Stimulated activated effector memory CD8-positive, alpha-beta T cell treated with anti-CD3 and anti-CD28 coated beads, Interleukin-12 subunit alpha, Interleukin-12 subunit beta, amount 100 ng/mL, for 72 hours (primary cell): ENCODE results near the gene PRKCZ.

Source experiments
- ATAC-seq: fragments of 150-1000 bp; cut with Tn5 transposase; 2 replicates; pipeline ENCODE4 v1.10.0; 2021
- DNase-seq, 2 donors: peaks; one replicate each; pipeline ENCODE4 v3.0.0; 2021 to 2022; ENCODE audit warnings: low spot score in 2 of 2
- H3K27ac Mint-ChIP-seq: one replicate; pipeline ENCODE4 v1.8.0; 2022; ENCODE audit warnings: mild to moderate bottlenecking, mixed read lengths
- H3K36me3 Mint-ChIP-seq: one replicate; pipeline ENCODE4 v1.8.0; 2022; ENCODE audit warnings: mild to moderate bottlenecking, mixed read lengths
- H3K4me1 Mint-ChIP-seq: one replicate; pipeline ENCODE4 v1.8.0; 2022; ENCODE audit warnings: mixed read lengths
- H3K4me3 Mint-ChIP-seq: one replicate; pipeline ENCODE4 v1.8.0; 2022; ENCODE audit warnings: mild to moderate bottlenecking, mixed read lengths
- H3K9me3 Mint-ChIP-seq: one replicate; pipeline ENCODE4 v1.8.0; 2022; ENCODE audit warnings: mixed read lengths

Gene PRKCZ

GRCh38 chr1:2158272-2158671 lies 108.1 kb downstream of the PRKCZ start:
- H3K4me1 Mint-ChIP-seq: peaks cover 19% of the 10 kb centered on the region
- no peaks in the 10 kb centered on the region for H3K9me3 Mint-ChIP-seq
- no peak overlapping the region for H3K27ac Mint-ChIP-seq
- no peak overlapping the region for H3K4me3 Mint-ChIP-seq
- no peaks in the 10 kb centered on the region for H3K36me3 Mint-ChIP-seq
- DNase-seq (no peak), ATAC-seq (no peak)

GRCh38 chr1:2159124-2159523 lies 108.9 kb downstream of the PRKCZ start:
- Mint-ChIP-seq H3K27ac (no peak overlapping the region), H3K4me1 (peaks cover 19% of the 10 kb centered on the region), H3K9me3 (no peaks in the 10 kb centered on the region), H3K36me3 (no peaks in the 10 kb centered on the region), H3K4me3 (no peak overlapping the region)
- no peak for DNase-seq
- ATAC-seq: no peak

- no peaks in the 10 kb centered on the region for H3K9me3 Mint-ChIP-seq
These were observed 110.5 kb downstream of the PRKCZ start for GRCh38 chr1:2160451-2161300.

GRCh38 chr1:2163205-2163604 lies 113.0 kb downstream of the PRKCZ start:
- no peak for DNase-seq

More at GRCh38 chr1:2160451-2161300, 110.5 kb downstream of the PRKCZ start:
- no peak overlapping the region for H3K4me3 Mint-ChIP-seq
- H3K36me3 Mint-ChIP-seq: no peaks in the 10 kb centered on the region
- peak overlapping the region; percentile 71 for H3K27ac Mint-ChIP-seq
- H3K4me1 Mint-ChIP-seq: peaks cover 10% of the 10 kb centered on the region
- peak; percentile 61 for ATAC-seq
- DNase-seq: no peak

GRCh38 chr1:2165646-2166045 lies 115.4 kb downstream of the PRKCZ start:
- Mint-ChIP-seq H3K4me1 (peaks cover 4% of the 10 kb centered on the region), H3K9me3 (no peaks in the 10 kb centered on the region), H3K4me3 (no peak overlapping the region), H3K27ac (no peak overlapping the region), H3K36me3 (no peaks in the 10 kb centered on the region)
- DNase-seq: no peak
- ATAC-seq: no peak

More at GRCh38 chr1:2163205-2163604, 113.0 kb downstream of the PRKCZ start:
- peaks cover 10% of the 10 kb centered on the region for H3K4me1 Mint-ChIP-seq
- no peak overlapping the region for H3K4me3 Mint-ChIP-seq
- H3K36me3 Mint-ChIP-seq: no peaks in the 10 kb centered on the region
- no peaks in the 10 kb centered on the region for H3K9me3 Mint-ChIP-seq
- H3K27ac Mint-ChIP-seq: peak overlapping the region; percentile 27
- no peak for ATAC-seq

- Mint-ChIP-seq H3K36me3 (no peaks in the 10 kb centered on the region), H3K27ac (no peak overlapping the region), H3K9me3 (no peaks in the 10 kb centered on the region), H3K4me3 (no peak overlapping the region), H3K4me1 (no peaks in the 10 kb centered on the region)
- ATAC-seq (no peak), DNase-seq (no peak)
These were observed 116.0 kb downstream of the PRKCZ start for GRCh38 chr1:2166254-2166653.

- DNase-seq (no peak), ATAC-seq (no peak)
- Mint-ChIP-seq H3K4me3 (no peak overlapping the region), H3K4me1 (no peaks in the 10 kb centered on the region), H3K9me3 (no peaks in the 10 kb centered on the region), H3K27ac (no peak overlapping the region), H3K36me3 (no peaks in the 10 kb centered on the region)
These were observed 116.5 kb downstream of the PRKCZ start for GRCh38 chr1:2166695-2167094.

- Mint-ChIP-seq H3K27ac (no peak overlapping the region), H3K9me3 (no peaks in the 10 kb centered on the region), H3K4me3 (no peak overlapping the region), H3K4me1 (no peaks in the 10 kb centered on the region), H3K36me3 (peaks cover 4% of the 10 kb centered on the region)
- ATAC-seq (no peak), DNase-seq (no peak)
These were observed 117.9 kb downstream of the PRKCZ start for GRCh38 chr1:2168090-2168489.

GRCh38 chr1:2168535-2168934 lies 118.3 kb downstream of the PRKCZ start:
- peaks cover 6% of the 10 kb centered on the region for H3K36me3 Mint-ChIP-seq
- DNase-seq (no peak), ATAC-seq (no peak)
- H3K4me3 Mint-ChIP-seq: no peak overlapping the region
- no peaks in the 10 kb centered on the region for H3K4me1 Mint-ChIP-seq
- H3K27ac Mint-ChIP-seq: no peak overlapping the region
- H3K9me3 Mint-ChIP-seq: no peaks in the 10 kb centered on the region

GRCh38 chr1:2169200-2169836 lies 119.1 kb downstream of the PRKCZ start:
- peaks cover 6% of the 10 kb centered on the region for H3K4me1 Mint-ChIP-seq
- peaks cover 6% of the 10 kb centered on the region for H3K36me3 Mint-ChIP-seq
- no peak overlapping the region for H3K27ac Mint-ChIP-seq
- no peak for DNase-seq
- H3K9me3 Mint-ChIP-seq: no peaks in the 10 kb centered on the region
- no peak overlapping the region for H3K4me3 Mint-ChIP-seq
- ATAC-seq: no peak

- H3K4me3 Mint-ChIP-seq: no peak overlapping the region
- peaks cover 8% of the 10 kb centered on the region for H3K4me1 Mint-ChIP-seq
- no peak overlapping the region for H3K27ac Mint-ChIP-seq
- H3K36me3 Mint-ChIP-seq: peaks cover 6% of the 10 kb centered on the region
- DNase-seq (no peak), ATAC-seq (no peak)
- H3K9me3 Mint-ChIP-seq: no peaks in the 10 kb centered on the region
These were observed 120.0 kb downstream of the PRKCZ start for GRCh38 chr1:2170211-2170610.

- Mint-ChIP-seq H3K27ac (no peak overlapping the region), H3K9me3 (no peaks in the 10 kb centered on the region), H3K4me1 (peaks cover 8% of the 10 kb centered on the region), H3K4me3 (no peak overlapping the region), H3K36me3 (peaks cover 6% of the 10 kb centered on the region)
- no peak for ATAC-seq
- DNase-seq: no peak
These were observed 121.8 kb downstream of the PRKCZ start for GRCh38 chr1:2172012-2172411.

GRCh38 chr1:2172551-2173146 lies 122.4 kb downstream of the PRKCZ start:
- ATAC-seq (no peak), DNase-seq (no peak)
- H3K4me1 Mint-ChIP-seq: peaks cover 8% of the 10 kb centered on the region
- H3K27ac Mint-ChIP-seq: no peak overlapping the region
- H3K9me3 Mint-ChIP-seq: no peaks in the 10 kb centered on the region
- peaks cover 6% of the 10 kb centered on the region for H3K36me3 Mint-ChIP-seq
- H3K4me3 Mint-ChIP-seq: no peak overlapping the region

GRCh38 chr1:2173546-2174347 lies 123.5 kb downstream of the PRKCZ start:
- ATAC-seq: no peak
- DNase-seq: no peak
- no peak overlapping the region for H3K4me3 Mint-ChIP-seq
- H3K9me3 Mint-ChIP-seq: no peaks in the 10 kb centered on the region
- H3K36me3 Mint-ChIP-seq: peaks cover 6% of the 10 kb centered on the region
- no peak overlapping the region for H3K27ac Mint-ChIP-seq
- peaks cover 8% of the 10 kb centered on the region for H3K4me1 Mint-ChIP-seq
